H1 (cell line): ENCODE data around the gene LSR. TPM values are rescaled to one million over a fixed set of nuclear protein-coding genes. Genes with fewer than 3 reads are reported as not detected.

Source experiments
- CEBPB ChIP-seq: IDR thresholded peaks from 2 replicates; pipeline ENCODE4 v1.6.1; 2012; ENCODE audit warnings: low read depth, low read length
- CREB1 ChIP-seq: IDR thresholded peaks from 2 replicates; pipeline ENCODE4 v1.6.1; 2012; ENCODE audit warnings: inconsistent platforms
- FOSL1 ChIP-seq: IDR thresholded peaks from 2 replicates; pipeline ENCODE4 v1.6.1; 2011; ENCODE audit warnings: mild to moderate bottlenecking, low read depth, low read length, moderate library complexity; ENCODE audit not compliant: insufficient read depth
- GTF2F1 ChIP-seq: IDR thresholded peaks from 2 replicates; pipeline ENCODE4 v1.6.1; 2012; ENCODE audit warnings: low read depth, low read length, improper control_type of control experiment, borderline replicate concordance
- KDM4A ChIP-seq: IDR thresholded peaks from one replicate; pipeline ENCODE4 v1.7.1; 2012; ENCODE audit warnings: low read depth, mild to moderate bottlenecking, moderate library complexity, low read length, inconsistent platforms; ENCODE audit not compliant: severe bottlenecking
- NANOG ChIP-seq: IDR thresholded peaks from 2 replicates; pipeline ENCODE4 v1.6.1; 2011; ENCODE audit warnings: low read length, low read depth, mild to moderate bottlenecking, inconsistent platforms; ENCODE audit not compliant: insufficient read depth, poor library complexity, severe bottlenecking
- PHF8 ChIP-seq: fragments of 200-600 bp; sonication (generic); conservative IDR thresholded peaks from 2 replicates; pipeline ENCODE4 v1.7.1; 2012; ENCODE audit warnings: low read depth, mild to moderate bottlenecking, inconsistent platforms, low read length, moderate library complexity
- RFX5 ChIP-seq: IDR thresholded peaks from 2 replicates; pipeline ENCODE4 v1.6.1; 2011; ENCODE audit warnings: low read depth, low read length, improper control_type of control experiment, borderline replicate concordance
- SIRT6 ChIP-seq: IDR thresholded peaks from one replicate; pipeline ENCODE4 v1.7.1; 2012; ENCODE audit warnings: low read length, inconsistent platforms
- SP4 ChIP-seq: IDR thresholded peaks from 2 replicates; pipeline ENCODE4 v1.6.1; 2012; ENCODE audit warnings: low read length, inconsistent platforms
- polyA plus RNA-seq, 7 experiments: library from polyadenylated mRNA; depleted of rRNA in 3 of 7; stranded (reverse) in 5 of 7; unstranded in 2 of 7; fragments of >200 nt in 5 of 7; fragments of 200-250 nt in 2 of 7; gene quantifications; 1 replicate in 5 of 7; 2 replicates in 1 of 7; 4 replicates in 1 of 7; pipeline versions ENCODE4 v1.2.1 to v1.2.3, GENCODE V29; 2011 to 2013; ENCODE audit warnings: missing spikeins in 2 of 7, mixed read lengths in 2 of 7
- total RNA-seq: library from RNA; stranded (reverse); fragmentation: NEBNext Ultra II Directional; extraction: Animal tissue kit (Norgen Biotek cat#: 25700); gene quantifications from 2 replicates; pipeline ENCODE4 v1.2.1, GENCODE V29; 2021

Gene LSR
- total and polyA plus RNA-seq, 2 of the 8 experiments (the other 6 are each of a cell fraction or from before 2014, with no cell fraction given), result 159 to 186 TPM

GRCh38 chr19:35291916-35292315, 43.1 kb downstream of the LSR start, which contains the start of gene MAG (continued):
- TF ChIP-seq NANOG (no peak), SIRT6 (no peak), FOSL1 (no peak), GTF2F1 (no peak), CREB1 (no peak), PHF8 (no peak), KDM4A (no peak), SP4 (no peak), CEBPB (no peak), RFX5 (no peak)
